Mesenchymal stem cell (in vitro differentiated cells and primary cell): ENCODE data around the gene ACACA.
A peak's percentile ranks its signal among the peaks of the same experiment; 100 is the strongest.

ENCODE experiments used
- DNase-seq: peaks from one replicate; pipeline ENCODE4 v3.0.0-alpha.2; 2013
- H2AFZ ChIP-seq: one replicate; pipeline ENCODE4 v1.6.1; 2013; ENCODE audit warnings: low read depth, mild to moderate bottlenecking, control low read depth, inconsistent platforms, low read length, moderate library complexity
- H2AK5ac ChIP-seq: 2 replicates; pipeline ENCODE4 v1.6.1; 2013; ENCODE audit warnings: low read length, moderate library complexity, mild to moderate bottlenecking, inconsistent platforms; ENCODE audit not compliant: severe bottlenecking
- H2BK120ac ChIP-seq: one replicate; pipeline ENCODE4 v1.6.1; 2013; ENCODE audit warnings: low read depth, mild to moderate bottlenecking, inconsistent platforms, low read length, moderate library complexity
- H2BK12ac ChIP-seq, 2 experiments: one replicate each; pipeline ENCODE4 v1.6.1; 2013; ENCODE audit warnings: inconsistent platforms in 2 of 2, low read length in 2 of 2, mild to moderate bottlenecking in 2 of 2, moderate library complexity in 2 of 2, control low read depth in 1 of 2
- H2BK15ac ChIP-seq: one replicate; pipeline ENCODE4 v1.6.1; 2013; ENCODE audit warnings: mild to moderate bottlenecking, low read depth, inconsistent platforms; ENCODE audit not compliant: poor library complexity, severe bottlenecking
- H2BK5ac ChIP-seq: 2 replicates; pipeline ENCODE4 v1.6.1; 2013; ENCODE audit warnings: low read depth, mild to moderate bottlenecking, low read length, control low read depth, inconsistent platforms; ENCODE audit not compliant: poor library complexity, severe bottlenecking
- H3K14ac ChIP-seq, 2 experiments: one replicate each; pipeline ENCODE4 v1.6.1; 2013; ENCODE audit warnings: inconsistent platforms in 2 of 2, low read length in 2 of 2, control low read depth in 1 of 2, mild to moderate bottlenecking in 1 of 2, moderate library complexity in 1 of 2
- H3K18ac ChIP-seq, 2 experiments: one replicate each; pipeline ENCODE4 v1.6.1; 2013; ENCODE audit warnings: inconsistent platforms in 2 of 2, low read length in 2 of 2, control low read depth in 1 of 2, low read depth in 1 of 2, mild to moderate bottlenecking in 1 of 2
- H3K23ac ChIP-seq, 2 experiments: one replicate each; pipeline ENCODE4 v1.6.1; 2013; ENCODE audit warnings: inconsistent platforms in 2 of 2, low read length in 2 of 2, mild to moderate bottlenecking in 2 of 2, moderate library complexity in 2 of 2, control low read depth in 1 of 2
- H3K27ac ChIP-seq: 2 replicates; pipeline ENCODE4 v1.5.1; 2013; ENCODE audit warnings: mild to moderate bottlenecking, moderate library complexity, low read length, control low read depth, inconsistent platforms; ENCODE audit not compliant: poor library complexity, severe bottlenecking
- H3K27me3 ChIP-seq, 2 experiments: 2 replicates each; pipeline versions ENCODE4 v1.6.1 to v1.7.0; 2013; ENCODE audit warnings: low read length in 2 of 2, mild to moderate bottlenecking in 2 of 2, moderate library complexity in 2 of 2, control low read depth in 1 of 2, inconsistent platforms in 1 of 2; ENCODE audit not compliant: control insufficient read depth in 1 of 2, insufficient read depth in 1 of 2
- H3K36me3 ChIP-seq, 2 experiments: 2 replicates each; pipeline versions ENCODE4 v1.6.1 to v1.7.0; 2013; ENCODE audit warnings: low read length in 2 of 2, control low read depth in 1 of 2, inconsistent platforms in 1 of 2, low read depth in 1 of 2, mild to moderate bottlenecking in 1 of 2; ENCODE audit not compliant: insufficient read depth in 2 of 2, control insufficient read depth in 1 of 2
- H3K4ac ChIP-seq, 2 experiments: one replicate each; pipeline ENCODE4 v1.6.1; 2013; ENCODE audit warnings: inconsistent platforms in 2 of 2, low read length in 2 of 2, mild to moderate bottlenecking in 2 of 2, moderate library complexity in 2 of 2, control low read depth in 1 of 2, low read depth in 1 of 2
- H3K4me1 ChIP-seq: 2 replicates; pipeline ENCODE4 v1.6.1; 2013; ENCODE audit warnings: low read depth, low read length, control low read depth; ENCODE audit not compliant: control insufficient read depth, insufficient read depth
- H3K4me2 ChIP-seq: 2 replicates; pipeline ENCODE4 v1.6.1; 2013; ENCODE audit warnings: low read length, mild to moderate bottlenecking, inconsistent platforms; ENCODE audit not compliant: poor library complexity, severe bottlenecking
- H3K4me3 ChIP-seq, 2 experiments: 2 replicates each; pipeline versions ENCODE4 v1.5.1 to v1.7.0; 2013; ENCODE audit warnings: low read length in 2 of 2, mild to moderate bottlenecking in 2 of 2, control low read depth in 1 of 2, low read depth in 1 of 2; ENCODE audit not compliant: insufficient read depth in 1 of 2
- H3K79me1 ChIP-seq: replicated peaks from 2 replicates; pipeline ENCODE4 v1.6.1; 2013; ENCODE audit warnings: mild to moderate bottlenecking, control low read depth, low read length, inconsistent platforms; ENCODE audit not compliant: poor library complexity, severe bottlenecking
- H3K9ac ChIP-seq: 2 replicates; pipeline ENCODE4 v1.7.0; 2013; ENCODE audit warnings: mild to moderate bottlenecking, low read length, moderate library complexity
- H3K9me3 ChIP-seq: 2 replicates; pipeline ENCODE4 v1.7.0; 2013; ENCODE audit warnings: mild to moderate bottlenecking, low read length; ENCODE audit not compliant: control insufficient read depth
- H4K8ac ChIP-seq: one replicate; pipeline ENCODE4 v1.6.1; 2013; ENCODE audit warnings: inconsistent platforms, mild to moderate bottlenecking, low read length, moderate library complexity
- H4K91ac ChIP-seq: one replicate; pipeline ENCODE4 v1.6.1; 2013; ENCODE audit warnings: mild to moderate bottlenecking, low read length, inconsistent platforms
- WGBS: methylation state at CpG from one replicate; pipeline ENCODE4 v1.1.7; 2013; ENCODE audit warnings: mixed read lengths; 5-methylcytosine and 5-hydroxymethylcytosine counted together

ACACA gene

GRCh38 chr17:37098152-37098551 is 308.5 kb downstream of the ACACA start:
- Histone ChIP-seq H3K79me1 (peaks cover 3% of the 10 kb centered on the region), H3K4me1 (peaks cover 2% of the 10 kb centered on the region), H4K91ac (no peak overlapping the region), H3K18ac (no peak overlapping the region), H2AK5ac (no peak overlapping the region), H3K27ac (no peak overlapping the region), H3K9ac (no peak overlapping the region), H2BK120ac (no peak overlapping the region), H2BK5ac (no peak overlapping the region), H3K36me3 (peaks cover 43 to 89% of the 10 kb centered on the region in 2 experiments), H3K4me3 (no peak overlapping the region), H2AFZ (no peak overlapping the region), H3K23ac (no peak overlapping the region), H4K8ac (no peak overlapping the region), H3K9me3 (no peaks in the 10 kb centered on the region), H2BK15ac (no peak overlapping the region), H3K4ac (no peak overlapping the region), H3K27me3 (no peaks in the 10 kb centered on the region), H3K4me2 (no peak overlapping the region), H2BK12ac (no peak overlapping the region), H3K14ac (peak overlapping the region in 1 of 2 experiments; percentile 31)
- no peak for DNase-seq
- WGBS, result 95% methylated on average over 5 of the region's 5 CpGs

DNA sequence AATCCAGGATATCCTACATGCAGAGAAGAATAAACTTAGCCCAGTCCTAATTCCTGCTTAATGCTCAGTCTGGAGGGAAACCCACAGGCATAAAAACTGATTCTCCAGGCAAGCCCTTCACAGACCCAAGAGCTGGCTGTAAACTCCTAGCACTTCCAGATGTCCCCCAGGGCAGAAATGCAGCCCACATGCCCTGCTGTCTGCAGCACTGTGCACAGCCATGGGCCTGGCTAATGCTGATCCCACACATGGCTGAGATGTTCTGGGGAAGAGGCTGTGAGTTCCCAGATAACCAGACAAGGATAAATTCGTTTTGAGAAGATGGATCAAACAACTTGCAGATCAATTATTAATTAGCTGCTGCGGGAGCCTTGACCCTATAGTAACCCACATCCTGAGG is 309.5 kb downstream of the ACACA start:
- Histone ChIP-seq H3K36me3 (peaks cover 42 to 91% of the 10 kb centered on the region in 2 experiments), H2BK12ac (no peak overlapping the region), H3K9ac (no peak overlapping the region), H3K4me3 (no peak overlapping the region), H3K18ac (no peak overlapping the region), H2BK15ac (no peak overlapping the region), H3K4me1 (peaks cover 2% of the 10 kb centered on the region), H3K79me1 (peaks cover 6% of the 10 kb centered on the region), H2AFZ (no peak overlapping the region), H2AK5ac (no peak overlapping the region), H3K14ac (no peak overlapping the region), H2BK120ac (no peak overlapping the region), H3K23ac (no peak overlapping the region), H4K8ac (no peak overlapping the region), H3K27ac (no peak overlapping the region), H3K9me3 (no peaks in the 10 kb centered on the region), H3K4me2 (no peak overlapping the region), H2BK5ac (no peak overlapping the region), H4K91ac (no peak overlapping the region), H3K4ac (no peak overlapping the region), H3K27me3 (no peaks in the 10 kb centered on the region)
- DNase-seq, result no peak
- WGBS, result 85% methylated on average over 2 of the region's 2 CpGs

DNA sequence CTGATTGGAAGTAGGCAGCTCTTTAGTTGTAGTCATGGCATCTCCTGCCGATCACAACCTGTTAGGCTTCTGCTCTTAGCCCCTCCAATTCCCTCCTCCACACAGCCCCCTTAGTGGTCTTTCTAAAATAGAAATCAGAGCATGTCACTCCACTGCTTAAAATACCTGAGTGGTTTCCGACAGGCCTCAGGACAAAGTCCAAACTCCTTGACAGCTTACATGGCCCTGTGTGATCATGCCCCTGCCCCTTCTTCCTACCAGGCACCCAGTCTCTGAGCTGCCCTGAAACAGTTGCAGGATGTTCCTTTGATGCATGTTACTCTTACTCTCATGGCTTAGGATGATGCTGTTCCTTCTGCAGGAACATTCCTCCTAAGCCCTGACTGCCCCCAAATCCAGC is 310.6 kb downstream of the ACACA start:
- Histone ChIP-seq H3K4me1 (peaks cover 2% of the 10 kb centered on the region), H3K9me3 (no peaks in the 10 kb centered on the region), H3K79me1 (peaks cover 6% of the 10 kb centered on the region), H2BK5ac (no peak overlapping the region), H2BK120ac (no peak overlapping the region), H3K18ac (no peak overlapping the region), H3K4me3 (no peak overlapping the region), H4K8ac (no peak overlapping the region), H2BK15ac (no peak overlapping the region), H3K23ac (no peak overlapping the region), H2AK5ac (no peak overlapping the region), H3K4me2 (no peak overlapping the region), H3K14ac (no peak overlapping the region), H3K4ac (no peak overlapping the region), H3K9ac (no peak overlapping the region), H2BK12ac (no peak overlapping the region), H2AFZ (no peak overlapping the region), H4K91ac (no peak overlapping the region), H3K27me3 (no peaks in the 10 kb centered on the region), H3K27ac (no peak overlapping the region), H3K36me3 (peaks cover 42 to 90% of the 10 kb centered on the region in 2 experiments)
- DNase-seq, result no peak
- WGBS, result 95% methylated on average over 2 of the region's 2 CpGs

DNA sequence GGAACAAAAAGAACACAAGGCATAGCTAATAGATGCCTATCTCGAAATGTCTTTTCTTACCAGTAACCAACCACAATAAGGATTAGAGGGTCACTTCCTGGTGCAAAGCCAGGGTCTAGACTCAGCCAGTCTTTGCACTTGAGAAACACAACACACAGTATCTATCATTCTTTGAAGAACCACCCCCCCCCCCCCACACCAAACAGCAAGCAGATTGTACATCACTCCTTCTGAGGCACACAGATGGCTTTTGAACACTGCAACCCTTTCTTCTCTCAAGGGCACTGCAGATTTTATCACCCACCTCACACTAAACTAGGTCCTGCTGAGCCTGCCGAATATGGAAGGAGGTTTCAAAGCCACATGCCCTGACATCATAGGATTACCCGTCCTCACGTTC is 312.2 kb downstream of the ACACA start:
- Histone ChIP-seq H3K18ac (no peak overlapping the region), H3K23ac (no peak overlapping the region), H2AK5ac (no peak overlapping the region), H3K27me3 (no peaks in the 10 kb centered on the region), H2BK12ac (no peak overlapping the region), H3K4ac (no peak overlapping the region), H4K8ac (no peak overlapping the region), H4K91ac (no peak overlapping the region), H3K4me3 (no peak overlapping the region), H2AFZ (no peak overlapping the region), H2BK120ac (no peak overlapping the region), H3K14ac (no peak overlapping the region), H3K9ac (no peak overlapping the region), H3K4me2 (no peak overlapping the region), H2BK5ac (no peak overlapping the region), H3K79me1 (peaks cover 6% of the 10 kb centered on the region), H2BK15ac (no peak overlapping the region), H3K4me1 (peaks cover 2% of the 10 kb centered on the region), H3K9me3 (no peaks in the 10 kb centered on the region), H3K27ac (no peak overlapping the region), H3K36me3 (peaks cover 42 to 96% of the 10 kb centered on the region in 2 experiments)
- 92% methylated on average over 4 of the region's 4 CpGs for WGBS
- DNase-seq, result no peak
